Stimulated activated CD8-positive, alpha-beta memory T cell treated with anti-CD3 and anti-CD28 coated beads, Interleukin-15, amount 100 ng/mL, for 4 hours (primary cell): ENCODE results near the gene LMBRD1.
"Not testable (repeated sequence)": the region's sequence is repeated elsewhere in the genome, so short reads cannot be mapped to it uniquely, and the experiment has no call there.

Experiments used
- DNase-seq, 2 donors: peaks; one replicate each; pipeline ENCODE4 v3.0.0-alpha.2; 2020; ENCODE audit warnings: low read depth in 2 of 2

The LMBRD1 gene

GRCh38 chr6:69735027-69735426 lies 61.8 kb downstream of the LMBRD1 start:
- DNase-seq: no peak

GRCh38 chr6:69732640-69733039 lies 64.2 kb downstream of the LMBRD1 start:
- DNase-seq: no peak

GRCh38 chr6:69732045-69732444 lies 64.8 kb downstream of the LMBRD1 start:
- no peak for DNase-seq

GRCh38 chr6:69729870-69730449 lies 66.8 kb downstream of the LMBRD1 start:
- no peak for DNase-seq

GRCh38 chr6:69722683-69723082 lies 74.1 kb downstream of the LMBRD1 start:
- no peak for DNase-seq

GRCh38 chr6:69719602-69720193 lies 77.1 kb downstream of the LMBRD1 start:
- DNase-seq: no peak

- DNase-seq: no peak
Observed at GRCh38 chr6:69706724-69707123, 90.1 kb downstream of the LMBRD1 start.

- DNase-seq: no peak
Observed at GRCh38 chr6:69705954-69706353, 90.9 kb downstream of the LMBRD1 start.

GRCh38 chr6:69704916-69705315 lies 91.9 kb downstream of the LMBRD1 start:
- no peak for DNase-seq

GRCh38 chr6:69699655-69700054 lies 97.2 kb downstream of the LMBRD1 start:
- no peak for DNase-seq

- DNase-seq: no peak
Observed at GRCh38 chr6:69696273-69696672, 100.5 kb downstream of the LMBRD1 start.

GRCh38 chr6:69693762-69694161 lies 103.0 kb downstream of the LMBRD1 start:
- no peak for DNase-seq

- no peak for DNase-seq
Observed at GRCh38 chr6:69690986-69691385, 105.8 kb downstream of the LMBRD1 start.

- no peak for DNase-seq
Observed at GRCh38 chr6:69680302-69680701, 116.5 kb downstream of the LMBRD1 start.

- DNase-seq: no peak
Observed at GRCh38 chr6:69673298-69673697, 123.5 kb downstream of the LMBRD1 start.

GRCh38 chr6:69668916-69669315 lies 127.9 kb downstream of the LMBRD1 start:
- no peak for DNase-seq

- DNase-seq: not testable (repeated sequence)
Observed at GRCh38 chr6:69666779-69667178, 130.0 kb downstream of the LMBRD1 start.

GRCh38 chr6:69665437-69665836 lies 131.4 kb downstream of the LMBRD1 start:
- DNase-seq: no peak

- DNase-seq: no peak
Observed at GRCh38 chr6:69664551-69664950, 132.3 kb downstream of the LMBRD1 start.

GRCh38 chr6:69663215-69663614 lies 133.6 kb downstream of the LMBRD1 start:
- no peak for DNase-seq

GRCh38 chr6:69650703-69651102 lies 146.1 kb downstream of the LMBRD1 start:
- no peak for DNase-seq

GRCh38 chr6:69647726-69648125 lies 149.1 kb downstream of the LMBRD1 start:
- no peak for DNase-seq

- DNase-seq: no peak
Observed at GRCh38 chr6:69643688-69644087, 153.1 kb downstream of the LMBRD1 start.

- DNase-seq: no peak
Observed at GRCh38 chr6:69632932-69633331, 163.9 kb downstream of the LMBRD1 start.
